ENCODE measurements around the gene SLC2A13.
"Not testable (repeated sequence)": the region's sequence is repeated elsewhere in the genome, so short reads cannot be mapped to it uniquely, and the experiment has no call there.

Gene SLC2A13

DNA sequence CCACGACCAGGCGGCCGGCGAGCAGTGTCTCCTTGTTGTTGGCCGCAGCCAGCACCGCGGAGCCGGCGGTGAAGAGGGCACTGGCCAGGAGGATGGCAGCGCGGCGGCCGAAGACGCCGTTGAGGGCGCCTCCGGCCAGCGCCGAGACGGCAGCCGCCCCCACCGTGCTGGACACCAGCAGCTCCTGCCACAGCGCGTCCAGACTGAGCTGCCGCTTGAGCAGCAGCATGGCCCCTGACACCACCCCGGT is 691 bp downstream of the SLC2A13 start:
- DNase-seq (ENCODE audit: low read depth in 2 of 2) = no peak

DNA sequence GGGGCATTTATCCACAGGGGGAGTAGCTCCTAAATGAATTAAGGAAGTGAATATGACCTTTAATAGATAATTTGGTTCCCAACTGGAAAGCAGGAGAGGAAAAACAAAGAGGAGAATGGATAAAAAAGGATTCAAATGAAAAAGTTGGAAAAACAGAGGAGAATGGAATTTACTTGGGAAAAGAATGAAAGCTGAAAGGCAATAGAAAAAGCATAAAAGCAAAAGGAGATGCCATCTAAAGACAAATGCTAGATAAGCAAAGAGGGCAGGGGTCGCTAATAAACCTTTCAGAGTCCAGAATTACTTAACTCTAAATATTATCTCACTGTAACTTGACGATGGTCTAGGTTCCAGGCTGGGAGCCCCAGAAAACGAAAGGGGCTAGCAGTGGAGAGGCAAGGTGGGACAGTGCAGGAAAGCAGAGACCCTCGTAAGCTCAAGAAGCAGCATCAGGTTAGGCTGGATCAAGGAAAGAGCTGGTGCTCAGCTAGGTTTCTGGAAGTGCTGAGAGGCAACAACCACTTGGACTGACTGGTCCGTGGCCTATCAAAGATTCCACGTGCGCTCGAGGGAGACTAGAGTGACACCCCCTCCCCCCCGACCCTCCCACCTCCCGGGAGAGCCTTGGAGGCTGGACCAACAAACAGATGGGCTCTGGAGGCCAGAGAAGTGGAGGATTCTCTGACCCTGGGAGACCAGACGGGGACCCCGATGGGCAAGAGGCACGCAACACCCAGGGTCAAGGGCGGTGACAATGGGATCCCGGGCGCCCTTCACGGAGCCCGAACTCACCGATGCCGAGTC is 1.2 kb downstream of the SLC2A13 start:
- no peak for DNase-seq (ENCODE audit: low read depth in 2 of 2)

DNA sequence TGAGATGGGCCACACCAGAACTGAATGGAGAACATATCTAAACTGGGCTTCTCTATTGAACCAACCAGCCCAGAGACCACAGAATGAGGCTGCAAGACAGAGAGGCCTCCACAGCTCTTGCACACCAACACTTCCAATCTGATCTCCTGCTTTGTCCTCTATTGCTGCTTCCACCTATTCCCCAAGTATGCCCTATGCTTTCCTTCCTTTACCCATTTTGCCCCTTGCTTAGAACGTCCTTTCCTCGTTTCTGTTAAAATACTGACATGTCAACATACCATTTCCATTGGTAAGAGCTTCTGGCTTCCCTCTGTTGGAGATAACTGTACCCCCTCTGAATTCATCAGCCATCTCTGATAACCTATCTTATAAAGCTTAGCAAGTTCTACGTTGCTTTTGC is 2.8 kb downstream of the SLC2A13 start:
- no peak for DNase-seq (ENCODE audit: low read depth in 2 of 2)

DNA sequence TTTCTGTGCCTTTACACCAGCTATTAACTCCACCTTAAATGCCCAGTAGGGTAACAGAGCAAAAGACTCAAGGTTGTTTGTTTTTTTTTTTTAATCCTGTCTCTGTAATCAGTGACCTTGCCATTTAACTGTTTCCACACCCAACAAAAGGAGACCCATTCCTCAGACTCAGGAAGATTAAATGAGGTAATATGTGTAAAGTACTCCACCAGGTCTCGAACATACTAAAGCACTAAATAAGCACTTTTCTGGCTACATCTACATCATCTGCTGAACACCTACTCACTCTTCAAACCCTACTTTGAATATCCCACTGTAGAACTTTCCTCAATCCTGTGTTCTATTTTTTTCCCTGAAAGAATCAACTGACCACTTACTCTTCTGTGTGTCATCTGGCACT is 4.1 kb downstream of the SLC2A13 start:
- no peak for DNase-seq (ENCODE audit: low read depth in 2 of 2)

DNA sequence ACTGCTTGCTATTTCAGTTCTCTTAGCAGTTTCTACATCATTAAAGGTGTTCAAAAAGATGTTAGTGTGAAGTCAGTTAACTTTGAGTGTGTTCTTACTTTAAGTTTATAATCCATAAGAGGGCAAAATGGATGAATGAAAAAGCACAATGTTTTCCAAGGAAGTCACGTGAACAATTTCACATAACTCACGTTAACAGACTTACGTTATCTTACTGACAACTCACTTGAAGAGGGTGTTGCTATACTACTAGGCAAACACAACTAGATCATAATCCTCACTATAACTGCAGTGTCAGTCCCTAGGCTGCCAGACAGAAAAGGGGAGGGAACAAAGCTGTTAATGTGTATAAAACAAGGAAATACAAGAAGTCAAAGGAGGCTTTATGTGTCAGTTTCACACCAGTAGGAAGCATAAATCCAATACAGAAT is 6.4 kb downstream of the SLC2A13 start:
- DNase-seq (ENCODE audit: low read depth in 2 of 2) = no peak

DNA sequence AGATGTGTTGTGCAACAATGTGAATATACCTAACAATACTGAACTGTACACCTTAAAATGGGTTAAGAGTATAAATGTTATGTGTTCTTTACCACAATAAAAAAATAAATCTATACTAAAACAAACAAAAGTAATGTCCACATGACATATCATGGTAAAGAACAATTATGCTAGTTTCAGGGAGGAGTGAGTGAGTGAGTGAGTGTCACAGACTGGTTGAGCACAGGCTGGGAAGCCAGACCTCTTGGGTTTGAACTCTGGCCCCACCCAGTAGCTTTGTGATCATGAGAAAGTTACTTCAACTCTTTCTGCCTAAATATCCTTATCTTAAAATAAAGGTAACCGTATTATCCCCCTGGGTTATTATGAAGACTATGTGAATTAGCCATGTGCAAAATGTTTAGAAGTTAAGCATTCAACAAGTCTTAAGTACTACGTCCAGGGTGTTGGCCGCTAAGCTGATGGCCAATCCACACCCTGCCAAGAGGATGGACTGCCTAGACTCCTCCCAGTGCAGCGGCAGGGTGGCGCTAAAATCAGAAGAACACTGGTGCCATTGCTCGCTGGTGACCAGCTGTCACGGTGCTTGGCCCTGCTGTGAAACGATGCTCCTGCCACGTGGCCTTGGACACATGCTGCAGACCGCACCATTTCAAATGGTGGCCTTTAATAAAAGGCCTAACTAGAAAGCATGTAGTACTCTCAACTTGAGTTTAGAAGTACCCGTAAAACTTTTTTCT is 7.3 kb downstream of the SLC2A13 start:
- DNase-seq (ENCODE audit: low read depth in 2 of 2) = no peak

DNA sequence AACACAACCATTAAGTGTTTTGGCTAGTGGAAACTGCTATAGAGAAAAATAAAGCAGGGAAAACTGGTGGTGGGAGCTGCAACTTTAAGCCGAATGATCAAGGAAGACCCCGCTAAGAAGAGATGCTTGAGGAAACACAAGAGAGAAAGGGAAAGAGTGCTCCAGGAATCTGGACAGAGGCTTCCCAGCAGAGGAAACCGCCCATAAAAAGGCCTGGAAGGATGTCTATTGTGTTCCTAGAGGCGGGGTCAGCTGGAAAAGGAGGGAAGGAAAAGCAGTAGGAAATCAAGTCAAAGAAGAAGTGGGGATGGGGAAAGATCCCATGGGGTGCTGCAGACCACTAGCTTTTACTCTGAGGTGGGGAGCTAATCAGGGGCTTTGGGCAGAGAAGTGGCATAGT is 12.4 kb downstream of the SLC2A13 start:
- no peak for DNase-seq (ENCODE audit: low read depth in 2 of 2)

DNA sequence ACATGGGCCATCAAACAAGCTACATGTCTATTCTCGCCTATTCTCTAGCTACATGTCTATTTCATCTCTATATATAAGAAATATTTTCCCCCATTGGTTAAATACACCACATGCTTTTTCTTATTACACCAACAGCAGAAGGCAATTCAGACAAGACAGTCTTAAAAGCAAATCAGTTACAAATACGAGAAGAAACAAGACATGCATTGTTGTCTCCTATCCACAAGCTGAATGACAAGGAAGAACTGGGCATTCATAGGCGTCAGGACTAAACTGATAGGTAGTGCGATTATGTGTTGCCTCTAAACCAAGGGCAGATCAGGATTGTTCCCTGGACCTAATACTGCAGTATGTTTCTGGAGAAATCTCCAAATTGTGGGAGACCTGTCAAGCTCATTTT is 19.4 kb downstream of the SLC2A13 start:
- no peak for DNase-seq (ENCODE audit: low read depth in 2 of 2)

DNA sequence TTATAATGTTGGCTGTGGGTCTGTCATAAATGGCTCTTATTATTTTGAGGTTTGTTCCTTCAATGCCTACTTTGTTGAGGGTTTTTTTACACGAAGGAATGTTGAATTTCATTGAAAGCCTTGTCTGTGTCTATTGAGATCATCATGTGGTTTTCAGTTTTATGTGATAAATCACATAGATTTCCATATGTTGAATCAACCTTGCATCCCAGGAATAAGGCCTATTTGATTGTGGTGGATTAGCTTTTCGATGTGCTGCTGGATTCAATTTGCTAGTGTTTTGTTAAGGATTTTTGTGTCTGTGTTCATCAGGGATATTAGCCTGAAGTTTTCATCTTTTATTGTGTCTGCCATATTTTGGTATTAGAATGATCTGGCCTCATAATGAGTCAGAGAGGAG is 27.6 kb downstream of the SLC2A13 start:
- no peak for DNase-seq (ENCODE audit: low read depth in 2 of 2)

DNA sequence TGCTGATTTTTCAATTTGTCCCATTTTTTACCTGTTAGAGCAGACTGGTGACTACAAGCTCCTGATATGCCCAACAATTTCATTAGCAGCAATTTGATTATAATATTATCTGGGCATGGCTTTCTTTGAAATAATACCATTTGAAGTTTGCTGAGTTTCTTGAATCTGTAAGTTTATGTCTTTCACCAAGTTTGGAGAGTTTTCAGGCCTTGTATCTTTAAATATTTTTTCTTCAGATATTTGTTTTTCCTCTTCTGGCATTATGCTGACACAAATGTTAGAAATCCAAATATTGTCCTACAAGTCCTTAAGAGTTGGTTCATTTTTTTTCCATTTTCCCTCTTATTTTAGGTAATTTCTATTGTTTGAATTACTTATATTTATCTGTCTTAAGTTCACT is 30.4 kb downstream of the SLC2A13 start:
- no peak for DNase-seq (ENCODE audit: low read depth in 2 of 2)

DNA sequence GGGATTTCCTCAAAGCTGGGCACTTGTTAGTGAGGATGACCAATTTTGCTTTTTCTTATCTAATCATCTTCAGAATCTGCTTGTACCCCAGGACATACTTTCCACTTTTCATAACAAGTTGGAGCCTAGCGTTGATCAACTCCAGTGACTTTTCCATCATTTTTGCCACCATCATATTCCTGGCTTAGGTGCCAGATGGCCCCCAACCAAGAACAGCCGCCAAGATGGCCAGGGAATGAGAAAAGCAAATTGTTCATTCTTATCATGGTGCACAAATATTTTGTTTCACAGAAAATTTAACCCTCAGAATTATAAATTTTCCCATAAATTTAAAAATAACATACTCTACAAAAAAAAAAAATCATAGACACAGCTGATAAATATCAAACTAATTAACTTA is 37.5 kb downstream of the SLC2A13 start:
- DNase-seq (ENCODE audit: low read depth in 2 of 2) = no peak

DNA sequence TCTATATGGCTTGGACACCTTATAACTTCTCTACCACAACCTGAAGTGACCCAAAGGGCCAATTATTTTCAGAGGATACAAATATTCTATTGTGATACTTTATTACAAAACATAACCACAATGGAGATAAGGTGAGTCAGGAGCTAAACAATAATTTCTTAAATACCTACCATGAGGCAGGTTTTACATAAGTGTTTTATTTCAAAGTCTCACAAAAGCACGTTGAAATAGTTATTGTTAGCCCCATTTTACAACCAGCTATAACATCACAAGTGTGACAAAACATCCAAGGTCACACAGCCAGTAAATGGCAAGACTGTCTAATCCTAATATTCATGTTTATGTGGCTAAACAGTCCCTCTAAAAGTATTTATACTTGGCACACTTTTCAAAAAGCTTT is 40.2 kb downstream of the SLC2A13 start:
- no peak for DNase-seq (ENCODE audit: low read depth in 2 of 2)

DNA sequence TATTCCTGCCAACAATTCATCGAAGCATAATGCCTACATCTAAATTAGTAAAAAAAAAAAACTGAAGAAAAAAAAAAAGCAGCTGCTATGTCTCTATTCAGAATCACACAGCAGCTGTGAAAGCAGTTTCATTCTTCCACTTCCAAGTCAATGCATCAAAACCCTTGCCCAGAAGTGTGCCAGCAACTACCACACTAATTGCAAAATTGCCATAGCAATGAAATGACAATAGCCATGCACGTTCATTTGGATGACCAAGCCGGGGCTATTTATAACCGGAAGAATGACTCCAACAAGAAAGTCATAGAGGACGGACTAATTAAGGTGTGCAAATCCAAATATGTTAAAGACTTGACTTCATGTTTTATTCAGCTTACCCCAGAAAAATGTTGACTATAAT is 42.5 kb downstream of the SLC2A13 start:
- DNase-seq (ENCODE audit: low read depth in 2 of 2) = no peak

DNA sequence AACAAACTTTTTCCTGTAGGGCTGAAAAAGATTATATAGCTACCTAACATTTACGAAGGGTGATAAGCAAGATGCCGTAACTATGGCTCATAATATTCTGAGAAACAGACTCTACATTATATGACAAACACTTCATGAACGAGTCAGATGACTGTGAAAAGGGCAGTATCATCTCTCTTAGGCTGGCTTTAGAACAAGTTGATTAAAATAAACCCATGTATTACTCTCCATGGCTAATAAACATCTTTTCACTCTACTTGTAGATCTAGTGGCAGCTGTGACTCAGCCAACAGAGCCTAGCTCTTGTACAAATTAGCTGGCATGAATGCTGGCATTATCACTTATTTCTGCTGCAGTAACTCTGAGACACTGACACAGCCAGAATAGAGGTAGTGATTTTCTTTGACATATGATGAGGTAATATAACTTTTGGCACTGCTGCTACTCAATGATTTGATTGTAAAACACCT is 47.1 kb downstream of the SLC2A13 start:
- no peak for DNase-seq (ENCODE audit: low read depth in 2 of 2)

DNA sequence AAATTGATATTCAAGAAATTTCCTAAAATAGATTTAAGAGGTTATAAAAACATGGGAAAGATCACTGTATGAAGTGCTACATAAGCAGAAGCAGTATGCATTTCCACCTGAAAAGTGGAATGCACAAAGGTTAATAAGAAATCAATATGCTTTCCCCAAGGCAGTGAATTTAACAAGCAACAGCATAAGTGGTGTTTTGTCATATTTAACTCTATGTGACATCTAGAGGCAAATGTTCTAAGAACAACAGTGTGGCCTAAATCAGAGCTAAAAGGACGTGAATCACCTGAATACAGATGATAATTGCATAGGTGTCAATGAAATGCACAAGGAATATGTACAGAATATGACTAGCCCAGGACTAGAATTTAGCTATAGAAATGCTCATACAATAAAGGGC is 49.5 kb downstream of the SLC2A13 start:
- DNase-seq (ENCODE audit: low read depth in 2 of 2) = no peak

DNA sequence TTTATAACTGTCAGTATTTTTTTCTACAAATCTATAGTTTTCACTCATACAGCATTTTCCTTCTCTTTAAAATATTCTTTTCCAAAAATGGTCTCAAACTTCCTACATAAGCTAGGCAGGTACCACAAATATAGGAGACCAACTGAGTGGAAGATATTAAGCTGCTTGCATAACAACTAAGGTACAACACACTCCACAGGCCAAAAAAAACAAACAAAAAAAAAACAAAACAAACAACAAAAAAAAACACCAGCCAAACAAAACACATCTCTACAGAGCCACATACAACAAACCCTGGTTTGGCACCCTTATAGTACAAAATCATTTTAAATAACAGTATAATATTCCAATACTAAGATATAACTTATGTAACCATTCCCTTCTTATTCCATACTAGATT is 50.1 kb downstream of the SLC2A13 start:
- DNase-seq (ENCODE audit: low read depth in 2 of 2) = no peak

DNA sequence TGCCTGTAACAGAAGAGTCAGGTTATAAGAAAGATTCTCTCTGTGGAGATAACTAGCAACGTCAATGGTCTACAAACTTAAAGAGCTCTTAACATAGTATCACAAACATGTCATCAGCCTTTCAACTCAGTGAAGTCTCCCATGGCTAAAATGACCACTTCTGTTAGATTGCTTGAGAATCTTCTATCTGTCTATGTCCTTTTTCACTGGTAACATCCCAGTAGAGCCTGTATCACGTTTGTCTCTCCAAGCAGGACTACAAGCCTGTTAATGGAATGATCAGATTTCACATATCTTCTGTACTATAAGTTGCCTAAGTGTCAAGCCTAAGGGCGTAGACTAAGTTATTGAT is 50.7 kb downstream of the SLC2A13 start:
- no peak for DNase-seq (ENCODE audit: low read depth in 2 of 2)

DNA sequence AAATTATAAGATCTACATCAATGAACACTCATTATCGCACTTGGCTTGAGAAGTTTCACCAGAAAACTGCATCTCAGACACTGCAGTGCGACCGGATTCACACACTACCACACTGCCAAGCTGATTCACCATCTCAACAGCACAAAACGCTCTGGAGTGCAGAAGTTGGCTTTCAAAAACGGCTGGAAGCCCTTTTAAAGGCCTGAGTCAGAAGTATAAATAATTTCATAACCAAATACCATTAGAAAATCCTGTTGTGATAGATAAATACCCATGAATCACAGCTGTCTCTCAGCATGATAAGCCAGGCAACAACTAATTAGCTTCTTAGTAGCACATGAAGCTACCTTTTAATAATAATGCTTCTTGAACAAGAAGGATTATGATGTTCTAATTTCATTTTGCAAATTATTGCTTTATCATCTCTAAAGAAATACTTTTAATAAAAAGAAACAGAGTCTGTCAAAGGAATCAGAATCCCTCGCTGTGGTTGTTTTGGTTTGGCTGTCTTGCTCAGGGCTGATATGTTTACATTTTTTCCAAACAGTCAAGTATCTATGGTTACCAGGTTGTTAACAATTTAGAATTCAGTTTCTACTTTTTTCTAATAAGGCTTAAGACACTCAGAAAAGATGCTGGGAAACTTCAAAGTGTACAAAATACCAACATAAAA is 51.2 kb downstream of the SLC2A13 start:
- DNase-seq (ENCODE audit: low read depth in 2 of 2) = no peak

DNA sequence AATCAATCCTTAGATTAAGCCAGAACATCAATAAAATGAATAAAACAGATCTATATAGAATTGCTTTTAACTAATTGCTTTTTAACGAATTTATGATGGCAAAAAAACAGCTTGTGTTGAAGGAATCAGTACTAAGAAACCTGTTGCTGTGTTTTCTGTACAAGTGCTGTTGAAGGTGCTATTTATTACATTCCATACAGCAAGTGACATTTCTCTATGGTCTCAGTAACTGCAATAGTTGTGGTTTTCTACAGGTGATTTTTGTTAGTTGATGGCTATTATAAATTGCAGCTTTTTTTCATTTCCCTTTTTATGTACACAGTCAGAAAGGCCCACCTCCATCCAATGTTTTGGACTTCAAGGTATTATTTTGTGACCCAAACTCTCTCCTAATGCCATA is 56.6 kb downstream of the SLC2A13 start:
- no peak for DNase-seq (ENCODE audit: low read depth in 2 of 2)

DNA sequence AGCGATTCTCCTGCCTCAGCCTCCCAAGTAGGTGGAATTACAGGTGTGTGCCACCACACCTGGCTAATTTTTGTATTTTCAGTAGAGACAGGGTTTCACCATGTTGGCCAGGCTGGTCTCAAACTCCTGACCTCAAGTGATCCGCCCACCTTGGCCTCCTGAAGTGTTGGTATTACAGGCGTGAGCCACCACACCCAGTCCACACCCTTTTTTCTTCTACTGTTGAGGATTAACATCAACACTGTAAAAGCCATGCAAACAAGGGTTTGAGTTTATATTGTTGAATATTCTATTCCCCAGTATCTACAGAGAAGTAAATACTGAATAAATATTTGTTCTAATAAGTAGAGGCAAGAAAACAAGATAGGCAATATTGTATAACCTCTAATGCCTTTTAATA is 58.9 kb downstream of the SLC2A13 start:
- not testable (repeated sequence) for DNase-seq (ENCODE audit: low read depth in 2 of 2)

DNA sequence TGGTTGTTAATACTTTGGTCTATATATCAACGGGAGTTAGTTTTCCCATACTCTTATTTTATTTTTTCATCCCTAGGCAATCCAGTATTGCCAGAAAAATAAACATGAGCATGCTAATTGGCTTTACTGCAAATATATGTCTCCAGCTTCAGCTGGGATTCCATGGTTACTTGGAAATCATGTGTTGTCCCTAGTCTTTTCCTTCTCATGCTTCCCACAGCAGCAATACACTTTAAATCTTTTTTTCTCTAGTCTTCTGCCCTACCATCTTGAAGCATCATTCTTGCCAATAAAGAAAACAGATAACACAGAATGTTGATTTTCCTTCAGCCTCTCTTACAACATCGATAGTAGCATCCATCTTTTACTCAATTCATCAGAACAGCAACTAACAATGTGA is 60.2 kb downstream of the SLC2A13 start:
- DNase-seq (ENCODE audit: low read depth in 2 of 2) = no peak

DNA sequence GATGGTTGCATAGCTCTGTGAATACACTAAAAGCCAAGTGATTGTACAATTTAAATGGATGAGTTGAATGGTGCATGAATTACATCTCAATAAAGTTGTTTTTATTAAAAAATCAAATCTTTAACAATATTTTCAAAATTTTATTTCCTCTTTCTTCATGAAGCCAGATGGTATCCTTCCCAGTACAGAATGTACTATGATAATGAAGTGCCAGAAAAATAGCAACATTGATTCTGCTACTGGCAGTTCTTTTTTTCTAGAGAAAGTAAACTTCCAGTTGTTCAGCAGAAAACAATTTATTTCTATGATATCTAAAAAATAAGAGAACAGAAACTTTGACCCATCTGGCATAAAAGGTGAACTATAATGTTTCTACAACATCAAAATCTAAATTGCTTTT is 61.5 kb downstream of the SLC2A13 start:
- DNase-seq (ENCODE audit: low read depth in 2 of 2) = no peak

DNA sequence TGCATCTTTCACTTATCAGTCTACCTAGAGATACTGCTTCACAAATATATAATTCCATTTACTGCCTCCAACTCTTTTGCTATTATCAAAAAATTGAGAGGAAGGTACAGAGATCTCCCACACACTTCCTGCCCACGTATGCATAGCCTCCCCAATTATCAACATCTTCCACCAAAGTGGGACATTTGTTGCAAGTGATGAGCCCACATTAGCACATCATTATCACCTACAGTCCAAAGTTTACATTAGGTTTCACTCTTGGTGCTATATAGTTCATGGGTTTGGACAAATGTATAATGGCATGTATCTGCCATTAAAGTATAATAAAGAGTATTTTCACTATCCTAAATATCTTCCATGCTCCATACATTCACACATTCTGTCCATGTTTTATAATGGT is 66.3 kb downstream of the SLC2A13 start:
- no peak for DNase-seq (ENCODE audit: low read depth in 2 of 2)

Measured in stimulated activated CD8-positive, alpha-beta memory T cell treated with anti-CD3 and anti-CD28 coated beads, Interleukin-7, amount 100 ng/mL, for 4 hours (primary cell).